COLO829 (cell line): ENCODE data around the gene ATOH8.

ENCODE experiments used
- DNase-seq: peaks from one replicate; pipeline ENCODE4 v3.0.0; 2012; ENCODE audit warnings: low spot score

Gene ATOH8

DNA sequence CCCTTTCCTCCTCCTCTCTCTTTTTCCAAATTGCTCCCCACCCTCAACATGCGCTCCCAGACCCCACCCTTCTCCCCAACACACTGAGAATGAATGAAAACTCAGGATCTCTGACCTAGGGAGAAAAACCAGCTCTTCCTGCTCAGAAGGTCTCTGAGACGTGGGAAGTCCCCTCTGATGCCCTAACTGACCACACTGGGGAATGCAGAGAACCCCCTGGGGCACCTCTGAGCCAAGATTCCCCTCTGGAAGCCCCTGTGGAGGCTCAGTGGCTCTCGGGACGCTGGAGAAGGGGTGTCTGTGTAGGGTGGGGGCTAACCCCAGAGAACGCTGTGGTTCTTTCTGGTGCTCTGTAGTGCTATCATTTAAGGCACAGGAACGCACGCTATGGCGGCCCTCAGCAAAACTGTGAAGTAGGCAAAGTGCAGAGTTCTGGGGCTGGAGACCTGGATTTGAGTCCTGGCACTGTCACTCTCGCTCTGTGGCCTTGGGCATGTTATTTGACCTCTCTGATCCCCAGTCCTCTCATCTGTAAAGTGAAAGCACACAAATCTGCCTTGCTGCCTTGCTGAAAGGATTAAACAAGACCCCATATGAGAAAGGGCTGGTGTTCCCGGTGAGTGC, 17.1 kb downstream of the ATOH8 start:
- no peak for DNase-seq

DNA sequence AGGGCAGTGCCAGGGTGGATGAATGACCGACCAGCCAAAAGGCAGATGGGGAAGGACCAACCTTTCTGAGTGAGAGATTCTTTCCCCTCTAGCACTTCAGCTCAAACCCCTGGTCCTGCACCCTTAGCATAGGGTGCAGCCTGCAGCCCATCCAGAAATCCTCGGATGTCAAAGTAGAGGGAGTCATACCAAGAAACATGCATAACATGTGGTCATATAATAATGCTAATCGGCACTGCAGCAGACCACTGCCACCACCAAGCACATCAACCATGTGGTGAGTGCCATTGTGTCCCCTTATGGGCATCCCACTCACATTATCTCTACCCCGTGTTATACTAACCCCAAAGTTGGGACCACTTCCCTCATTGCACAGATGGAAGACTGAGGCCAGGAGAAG, 17.7 kb downstream of the ATOH8 start:
- no peak for DNase-seq

DNA sequence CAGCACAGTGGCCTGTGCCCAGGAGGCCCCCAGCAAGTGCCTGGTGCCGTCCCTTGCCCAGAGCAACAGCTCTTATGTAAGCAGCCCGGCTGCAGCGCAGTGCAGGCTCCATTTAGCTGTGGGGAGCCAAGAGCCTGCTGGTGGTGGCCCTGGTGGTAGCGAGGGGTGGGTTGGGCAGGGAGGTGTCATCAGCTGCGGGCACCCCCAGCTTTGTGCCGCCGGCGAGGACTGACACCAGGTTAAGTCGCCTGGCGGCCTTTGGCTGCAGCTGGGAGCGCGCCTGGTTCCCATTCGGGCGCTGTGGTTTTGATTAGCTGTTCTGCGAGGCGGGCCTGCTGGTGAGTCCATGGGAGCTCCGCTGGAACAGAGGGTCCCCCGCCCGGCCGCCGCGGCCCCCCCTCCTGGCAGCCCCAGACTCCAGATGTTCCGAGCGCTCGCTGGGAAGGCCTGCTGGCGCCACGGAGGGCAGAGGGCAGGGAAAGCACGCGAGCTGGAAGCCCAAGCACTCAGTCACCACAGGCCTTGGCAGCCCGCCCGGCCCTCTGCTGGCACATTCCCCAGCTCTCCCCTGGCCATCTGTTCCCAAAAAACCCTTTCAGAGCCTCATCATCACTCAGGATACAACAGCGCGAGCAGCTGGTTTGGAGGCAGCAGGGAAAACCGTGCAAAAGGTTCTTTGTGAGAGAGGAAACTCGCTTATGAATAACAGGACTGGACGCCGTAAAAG, 18.4 kb downstream of the ATOH8 start:
- peak; percentile 96 for DNase-seq

DNA sequence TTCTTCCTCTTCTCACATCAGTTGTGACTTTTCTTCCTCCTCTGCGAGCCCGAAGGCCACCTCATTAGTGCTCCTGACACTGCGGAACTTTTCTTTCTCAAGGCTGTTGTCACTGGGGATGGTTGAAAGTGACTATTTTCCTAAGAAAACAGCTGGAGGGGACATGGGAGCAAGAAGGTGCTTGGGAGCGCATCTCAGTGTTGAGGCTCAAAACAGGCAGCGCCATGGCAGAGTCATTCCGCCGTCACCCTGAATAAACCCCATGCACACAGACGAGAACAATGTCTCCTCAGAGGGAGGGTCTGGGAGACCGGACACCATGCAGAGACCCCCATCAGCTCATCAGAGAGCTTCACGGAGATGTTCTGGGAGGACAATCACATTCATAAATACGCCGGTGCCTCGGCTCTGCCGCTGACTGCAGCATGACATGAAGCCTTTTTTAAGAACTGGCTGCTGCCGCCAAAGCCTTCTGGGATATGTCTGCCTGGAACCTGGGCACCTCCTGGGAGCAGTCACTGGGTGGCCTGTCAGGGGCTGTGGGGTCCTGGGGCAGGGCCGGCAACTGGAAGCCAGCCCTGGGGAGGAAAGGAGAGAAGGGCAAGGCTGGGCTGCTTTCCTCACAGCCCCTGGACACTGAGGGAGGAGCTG, 19.2 kb downstream of the ATOH8 start:
- no peak for DNase-seq

DNA sequence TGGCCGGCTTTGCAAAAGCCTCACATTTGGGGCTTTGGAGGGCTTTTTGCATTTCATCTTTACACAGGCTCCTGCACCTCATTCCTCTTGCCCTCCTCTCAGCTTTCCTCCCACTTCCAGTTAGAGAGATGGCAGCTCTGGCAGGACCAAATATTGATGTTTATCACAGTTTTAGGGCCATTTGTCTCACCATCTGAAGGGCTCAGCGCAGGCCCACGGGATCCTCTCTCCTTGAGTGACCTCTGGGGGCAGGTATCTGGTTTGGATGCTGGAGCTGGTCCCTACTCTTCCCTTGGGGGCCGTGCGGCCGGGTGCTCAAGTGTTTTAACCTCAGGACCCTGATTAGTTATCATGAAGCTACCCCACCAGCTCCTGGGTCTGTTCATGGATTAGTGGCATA, 19.9 kb downstream of the ATOH8 start:
- DNase-seq = no peak

DNA sequence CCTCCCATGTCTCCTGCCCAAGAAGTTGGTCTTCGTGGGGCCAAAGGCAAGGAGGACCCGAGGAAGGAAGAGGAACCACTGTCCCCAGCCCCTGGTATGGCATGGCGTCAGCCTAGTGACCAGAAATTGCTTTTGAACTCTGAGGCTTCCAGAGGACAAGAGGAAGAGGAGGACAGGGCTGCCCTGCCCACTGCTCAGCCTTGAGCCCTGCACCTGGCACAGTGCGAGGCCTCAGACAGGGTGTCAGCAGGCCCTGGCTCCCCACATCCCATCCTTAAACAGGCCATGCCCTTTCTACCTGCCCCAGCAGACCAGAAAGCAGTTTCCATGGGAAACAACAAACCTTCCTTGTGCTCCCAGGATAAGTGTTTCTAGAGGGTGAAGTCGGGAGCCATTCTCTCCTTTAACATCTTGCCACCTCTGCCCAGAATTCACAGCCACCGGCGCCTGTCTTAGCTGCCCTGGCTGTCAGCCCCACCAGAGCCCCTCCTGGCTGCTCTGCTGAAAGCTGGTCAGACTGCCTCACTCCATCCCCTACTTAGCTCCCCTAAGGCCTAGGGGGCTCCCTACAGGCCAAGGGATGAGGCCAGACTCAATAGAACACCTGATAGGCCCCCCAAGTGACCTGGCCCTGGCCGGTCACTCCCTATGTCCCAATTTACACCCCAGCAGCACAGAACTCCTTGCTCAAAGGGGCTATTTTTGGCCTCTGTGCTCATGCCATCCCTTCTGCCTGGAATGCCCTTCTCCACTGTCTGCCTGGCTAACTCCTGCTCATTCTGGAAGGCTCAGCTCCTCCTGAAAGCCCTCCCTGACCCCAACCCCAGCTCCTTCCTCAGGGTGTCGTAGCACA, 20.6 kb downstream of the ATOH8 start:
- DNase-seq = no peak

DNA sequence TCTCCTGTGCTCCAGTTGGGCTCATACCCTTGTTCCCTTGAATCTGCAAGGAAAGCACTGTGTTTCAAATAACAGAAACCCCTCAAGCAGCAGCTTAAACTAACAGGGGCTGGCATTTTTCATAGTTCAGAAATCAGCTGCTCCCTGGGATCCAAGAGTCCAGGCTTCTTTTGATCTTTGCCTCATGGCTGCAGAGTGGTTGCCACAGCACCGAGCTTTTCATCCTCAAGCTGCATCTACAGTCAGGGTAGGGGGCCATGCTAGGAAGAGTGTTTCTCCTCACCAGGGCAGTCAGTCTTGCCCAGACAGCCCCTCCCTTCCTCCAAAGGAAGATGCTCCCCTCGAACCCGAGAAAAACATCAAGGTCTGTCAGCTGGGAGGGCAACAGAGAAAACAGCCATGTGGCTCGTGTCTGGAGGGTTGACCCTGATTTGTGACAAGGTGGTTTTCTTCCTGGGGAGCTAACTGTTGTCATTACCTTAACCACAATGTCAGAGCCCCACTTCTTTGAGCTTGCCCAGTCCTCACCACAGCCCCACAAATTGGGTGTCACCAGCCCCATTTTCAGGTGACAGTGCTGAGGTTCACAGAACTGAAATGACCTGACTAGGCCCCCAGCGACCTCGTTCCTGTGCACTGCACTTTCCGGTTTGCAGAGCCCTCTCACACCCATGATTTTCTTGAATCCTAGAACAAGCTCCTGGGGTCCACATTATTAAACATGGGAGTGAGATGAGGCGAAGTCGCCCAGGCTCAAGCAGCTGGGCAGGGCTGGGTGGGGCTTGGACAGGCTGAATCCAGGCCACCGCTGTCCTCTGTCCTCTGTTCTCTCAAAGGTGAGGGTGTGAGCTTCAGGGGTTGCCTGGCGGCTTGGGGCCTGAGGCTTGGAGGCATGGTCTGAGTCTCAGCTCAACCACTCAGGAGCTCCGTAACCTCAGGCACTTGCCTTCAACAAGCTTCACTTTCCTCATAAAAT, 21.9 kb downstream of the ATOH8 start:
- DNase-seq = no peak

DNA sequence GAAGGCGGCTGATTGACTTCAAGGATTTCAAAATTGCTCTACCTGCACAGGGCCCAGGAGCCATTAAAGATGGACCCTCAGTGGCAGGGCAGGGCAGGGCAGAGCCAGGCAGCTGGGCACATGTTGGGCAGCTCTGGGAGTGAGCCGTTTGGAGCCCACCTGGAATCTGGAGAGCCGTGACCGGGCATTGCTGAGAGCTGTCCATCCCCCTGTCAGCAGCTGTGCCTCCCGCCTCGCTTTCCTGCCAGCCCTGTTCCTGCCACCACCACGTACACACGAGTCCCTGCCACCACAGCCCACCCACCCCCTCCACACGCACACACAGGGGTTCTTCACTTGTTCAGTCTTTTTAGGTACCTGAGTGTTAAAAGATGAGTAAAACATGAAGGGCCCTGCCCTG, 22.9 kb downstream of the ATOH8 start:
- DNase-seq = no peak

DNA sequence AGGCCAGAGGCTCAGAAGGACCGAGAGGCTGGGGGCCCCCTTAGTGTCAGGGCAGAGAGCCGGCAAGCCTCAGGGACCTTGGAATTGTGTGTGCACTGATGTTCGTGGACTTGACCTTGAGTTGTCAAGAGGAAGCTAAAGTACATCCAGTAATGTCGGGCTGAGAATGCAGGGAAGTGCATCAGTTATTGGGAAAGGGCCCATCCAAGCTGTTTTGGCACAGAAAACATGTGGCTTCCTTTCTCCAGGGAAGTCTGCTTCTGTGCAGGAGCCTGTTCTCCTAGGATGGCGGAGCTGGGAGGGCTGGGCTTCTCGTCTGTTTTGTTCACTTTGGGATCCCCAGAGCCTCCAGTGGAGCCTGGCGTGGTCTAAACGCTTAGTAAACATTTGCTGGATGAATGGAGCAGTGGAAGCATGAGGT, 23.7 kb downstream of the ATOH8 start:
- no peak for DNase-seq

DNA sequence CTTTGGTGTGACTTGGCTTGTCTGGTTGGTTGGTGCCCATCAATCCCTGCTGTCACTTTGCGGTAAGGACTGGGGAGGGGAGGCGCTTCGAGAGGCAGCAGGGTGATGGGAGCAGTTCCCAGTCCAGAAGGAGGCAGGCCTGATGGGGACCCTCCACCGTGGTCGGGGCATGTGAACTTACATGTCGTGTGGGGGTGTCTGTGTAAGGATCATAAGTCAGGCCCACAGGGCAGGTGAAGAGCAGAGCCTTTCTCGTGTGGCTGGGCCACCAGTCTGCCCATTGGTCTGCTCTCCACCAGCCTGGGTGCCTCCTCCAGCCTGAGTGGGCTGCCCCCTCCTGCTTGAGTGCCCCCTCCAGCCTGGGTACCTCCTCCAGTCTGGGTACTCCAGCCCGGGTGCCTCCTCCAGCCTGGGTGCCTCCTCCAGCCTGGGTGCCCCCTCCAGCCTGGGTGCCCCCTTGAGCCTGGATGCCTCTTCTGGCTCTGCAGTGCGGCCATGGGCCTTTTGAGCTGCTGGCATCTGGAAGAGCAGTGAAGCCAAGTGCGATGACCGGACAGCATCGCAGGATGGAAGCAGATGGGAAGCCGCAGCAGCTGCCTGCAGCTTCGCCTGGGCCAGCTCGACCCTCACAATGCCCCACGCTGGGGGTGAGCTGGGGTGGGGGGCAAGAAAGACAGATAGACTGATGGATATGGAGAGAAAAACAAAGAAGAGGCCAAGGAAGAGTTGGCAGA, 25.0 kb downstream of the ATOH8 start:
- no peak for DNase-seq

DNA sequence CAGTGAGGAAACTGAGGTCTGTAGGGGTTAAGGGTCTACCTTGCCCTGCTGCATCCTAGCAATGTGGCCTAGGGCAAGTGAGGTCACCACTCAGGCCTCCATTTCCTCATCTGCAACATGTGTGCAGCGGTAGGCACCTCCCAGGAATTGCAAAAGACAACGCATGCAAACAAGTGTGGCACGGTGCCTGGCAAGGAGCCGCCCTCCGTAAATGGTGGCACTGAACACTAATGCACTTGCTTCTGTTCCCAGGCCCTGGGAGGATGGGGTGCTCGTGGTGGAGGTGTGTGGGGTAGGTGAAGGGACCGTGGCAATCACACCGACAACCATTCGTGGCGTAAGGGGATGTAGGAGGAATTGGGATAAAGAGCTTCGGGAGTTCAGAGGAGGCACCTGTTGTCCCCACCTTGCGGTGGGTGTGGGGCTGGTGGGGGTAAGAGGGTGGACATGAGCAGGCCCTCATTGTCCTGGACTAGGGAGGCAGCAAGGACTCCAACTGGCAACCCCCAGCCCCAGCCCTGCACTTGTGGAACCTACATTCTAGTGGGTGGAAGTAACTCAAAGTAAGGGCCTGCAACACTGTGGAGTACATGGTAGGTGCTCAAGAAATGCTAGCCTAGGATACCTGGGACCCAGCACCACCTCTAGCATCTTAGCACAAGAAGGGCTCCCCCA, 26.0 kb downstream of the ATOH8 start:
- DNase-seq = no peak

DNA sequence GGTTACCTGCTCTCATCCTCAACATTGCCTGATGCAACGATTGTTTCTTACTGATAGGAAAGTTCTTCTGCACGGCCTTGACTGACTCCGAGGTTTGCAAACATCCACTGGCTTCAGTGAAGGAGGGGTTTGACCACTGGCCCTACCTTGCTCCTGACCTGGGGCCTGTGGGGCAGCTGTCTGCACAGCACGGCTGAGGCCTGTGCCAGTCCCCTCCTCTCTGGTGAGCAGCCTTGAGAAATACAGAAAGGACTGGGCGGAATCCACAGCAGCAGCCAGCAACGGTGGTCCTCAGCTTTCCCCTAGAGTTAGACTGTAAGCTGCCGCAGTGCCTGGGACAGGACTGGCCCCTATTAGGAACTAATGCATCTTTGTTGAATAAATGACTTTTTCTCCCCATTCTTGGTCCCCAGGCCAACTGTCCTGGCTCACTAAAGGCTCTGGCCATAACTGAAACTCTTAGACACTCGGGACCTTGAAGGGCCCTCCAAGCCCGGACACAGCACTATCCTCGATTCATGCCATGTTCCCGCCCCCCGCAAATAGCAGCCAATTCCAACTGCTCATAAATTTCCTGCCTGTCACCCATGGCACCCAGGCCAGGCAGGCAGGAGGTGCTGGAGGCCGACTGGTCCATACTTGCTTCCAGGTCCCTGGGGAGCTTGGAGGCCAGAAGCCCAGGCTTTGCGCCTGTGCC, 26.7 kb downstream of the ATOH8 start:
- no peak for DNase-seq

DNA sequence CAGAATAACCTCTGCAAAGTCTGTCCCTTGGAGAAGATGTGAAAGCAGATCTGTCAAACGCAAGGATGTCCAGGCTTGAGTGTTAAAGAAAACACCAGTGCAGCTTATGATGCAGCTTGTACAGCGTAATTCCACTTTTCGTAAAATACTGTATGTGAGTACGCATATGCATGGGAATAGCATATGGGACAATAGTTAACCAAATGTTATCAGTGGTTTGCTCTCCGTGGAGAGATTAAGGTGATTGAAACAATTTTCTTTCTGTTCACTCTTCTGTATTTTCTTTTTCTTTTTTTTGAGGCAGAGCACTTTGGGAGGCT, 27.2 kb downstream of the ATOH8 start:
- no peak for DNase-seq

DNA sequence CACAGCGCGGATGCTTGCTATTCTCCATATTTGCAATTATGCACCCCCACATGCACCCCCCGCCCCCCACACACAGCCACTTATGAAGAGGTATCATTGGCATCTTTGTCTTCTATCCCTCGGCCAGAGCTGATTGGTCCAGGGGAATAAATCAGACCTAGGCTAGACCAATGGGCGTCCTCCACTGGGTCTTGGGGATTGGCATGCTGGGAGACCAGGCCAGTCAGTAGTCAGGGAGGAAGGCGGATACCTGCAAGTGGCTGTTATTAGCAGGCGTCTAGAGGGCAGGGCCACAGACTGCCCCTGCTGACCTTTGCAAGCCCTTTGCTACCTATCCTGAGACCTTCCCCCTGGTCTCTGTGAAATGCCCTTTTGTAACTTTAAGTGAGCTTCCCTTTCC, 30.0 kb downstream of the ATOH8 start:
- DNase-seq = no peak

DNA sequence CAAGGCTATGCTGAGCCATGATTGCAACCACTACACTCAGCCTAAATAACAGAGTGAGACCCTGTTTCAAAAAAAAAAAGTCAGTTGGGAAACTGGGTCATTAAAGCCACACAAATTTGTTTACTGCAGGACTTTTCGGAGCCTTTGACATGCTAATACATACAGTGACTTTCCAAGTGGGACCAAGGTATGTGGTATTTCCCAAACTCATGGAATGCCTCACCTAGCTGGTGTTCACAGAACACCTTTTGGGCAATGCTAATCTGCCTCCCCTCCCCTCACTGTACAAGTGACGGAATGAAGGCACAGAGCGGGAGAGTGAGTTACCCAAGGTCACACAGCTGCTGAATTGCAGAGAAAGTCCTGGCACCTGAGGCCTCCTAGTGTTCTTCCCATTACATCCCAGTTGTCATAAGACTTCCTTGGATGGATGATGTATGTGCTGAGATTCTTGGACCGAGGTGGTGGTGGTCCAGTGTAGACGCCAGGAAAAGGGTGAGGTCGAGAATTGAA, 30.7 kb downstream of the ATOH8 start:
- DNase-seq = no peak

DNA sequence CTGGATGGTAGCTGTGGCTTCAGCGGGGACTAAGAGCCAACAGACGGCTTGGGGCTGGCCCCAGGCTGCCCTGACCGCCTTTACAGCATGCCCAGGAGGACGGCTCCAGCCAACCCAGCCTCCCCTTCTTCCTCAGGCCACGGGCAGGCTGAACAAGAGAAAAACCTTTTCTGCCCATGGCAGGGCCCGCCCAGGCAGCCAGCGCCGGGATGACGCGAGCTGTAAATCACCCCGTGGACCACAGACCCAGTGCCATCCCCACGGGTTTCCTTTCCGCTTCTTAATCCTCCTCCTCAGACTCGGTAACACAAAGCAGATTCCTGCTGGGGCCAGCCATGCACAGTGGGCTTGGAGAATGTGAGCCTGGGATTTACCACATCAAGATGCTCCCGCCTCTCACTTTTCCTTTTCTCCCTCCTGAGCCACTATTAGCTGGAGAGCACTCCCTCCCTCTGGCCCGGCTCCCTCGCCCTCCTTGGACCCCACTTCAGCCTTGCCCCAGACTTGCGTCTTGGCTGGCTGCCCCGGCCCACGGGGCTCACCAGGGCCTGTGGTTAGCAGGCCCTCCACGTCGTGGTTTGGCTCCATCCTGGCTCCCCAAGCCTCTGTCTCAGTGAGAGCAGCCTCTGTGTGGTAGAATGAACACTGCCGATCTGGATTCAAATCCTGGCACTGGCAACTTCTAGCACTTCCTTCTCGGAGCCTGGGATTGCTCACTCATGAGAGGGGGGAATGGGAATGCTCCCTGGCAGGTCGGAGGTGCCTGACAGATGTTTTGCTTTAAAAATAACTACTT, 31.4 kb downstream of the ATOH8 start:
- no peak for DNase-seq

DNA sequence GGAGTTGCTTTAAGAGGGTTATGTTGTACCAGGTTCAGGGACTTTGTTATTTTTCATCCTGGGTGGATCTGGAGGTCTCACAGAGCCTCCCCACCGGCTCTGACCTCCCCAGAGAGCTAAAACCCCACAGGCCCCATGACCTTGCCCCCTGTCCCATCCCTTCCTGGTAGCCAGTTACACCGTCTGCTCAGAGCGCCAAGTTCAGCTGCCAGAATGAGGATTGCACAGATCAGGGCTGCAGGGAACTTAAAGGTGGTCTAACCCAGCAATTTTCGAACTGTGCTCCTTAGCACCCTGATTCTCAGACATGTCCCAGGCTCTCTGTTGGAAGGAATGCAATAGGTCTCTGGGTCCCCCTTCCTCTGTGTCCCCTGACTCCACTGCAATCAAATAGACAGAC, 32.1 kb downstream of the ATOH8 start:
- no peak for DNase-seq

DNA sequence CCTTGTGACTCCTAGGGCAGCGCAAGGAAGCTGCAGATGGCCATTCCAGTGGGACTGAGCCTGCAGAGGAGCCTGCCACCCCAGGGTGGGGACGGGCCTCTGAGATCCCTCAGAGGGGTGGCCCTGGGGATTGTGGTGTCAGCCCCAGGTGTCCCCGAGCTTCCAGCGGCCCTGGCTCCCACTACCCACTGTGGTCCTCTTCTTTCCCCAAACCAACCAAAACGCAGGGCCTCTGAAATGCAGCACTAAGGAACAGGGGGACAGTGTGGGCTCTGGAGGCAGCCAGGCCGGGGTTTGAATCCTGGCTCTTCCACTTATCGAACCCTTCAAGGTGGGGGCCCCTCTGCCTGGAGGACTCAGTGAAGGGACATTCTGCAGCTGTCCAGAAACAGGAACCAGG, 32.7 kb downstream of the ATOH8 start:
- DNase-seq = no peak

DNA sequence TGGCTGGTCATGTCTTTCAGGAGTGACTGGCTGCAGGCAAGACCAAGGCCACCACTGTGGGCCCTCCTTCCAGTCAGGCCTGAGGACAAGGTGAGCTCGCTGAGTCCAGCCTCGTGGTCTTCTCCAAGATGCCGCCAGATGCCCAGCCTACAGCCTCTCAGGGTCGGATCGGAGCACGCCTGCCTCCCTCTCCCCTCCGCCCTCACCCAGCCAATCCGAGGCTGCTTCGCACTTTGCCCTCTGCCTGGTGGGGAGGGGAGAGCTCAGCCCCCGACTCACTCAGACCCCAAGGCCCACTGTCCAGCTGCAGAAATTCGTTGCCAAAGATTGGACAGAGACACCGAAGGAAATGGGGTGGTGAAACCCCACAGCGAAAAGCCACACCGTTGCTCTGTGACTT, 33.1 kb downstream of the ATOH8 start:
- DNase-seq = no peak
